Measurements from ENCODE around the gene DIP2B.
"Not testable (repeated sequence)": the region's sequence is repeated elsewhere in the genome, so short reads cannot be mapped to it uniquely, and the experiment has no call there.

The DIP2B gene

DNA sequence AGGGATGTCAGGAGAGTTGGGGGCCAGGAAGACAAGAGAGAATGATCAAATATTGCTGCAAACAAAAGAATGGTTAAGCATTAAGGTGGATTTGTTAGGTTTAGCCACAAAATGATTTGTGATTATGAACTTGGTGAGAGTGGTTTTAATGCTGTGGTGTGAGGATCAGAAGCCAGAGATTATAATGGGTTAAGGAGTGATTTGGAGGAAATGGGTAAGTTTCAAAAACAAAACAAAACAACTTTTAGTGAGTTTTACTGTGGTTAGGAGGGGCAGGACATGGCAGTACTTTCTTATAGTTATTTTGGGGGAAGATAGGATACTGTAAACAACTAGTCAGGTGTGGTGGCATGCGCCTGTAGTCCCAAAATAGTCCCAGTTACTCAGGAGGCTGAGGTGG is 24.0 kb downstream of the DIP2B start:
- Mint-ChIP-seq H3K27ac (peak overlapping the region; percentile 67), H3K4me3 (peak overlapping the region; percentile 16), H3K36me3 (peaks cover 17% of the 10 kb centered on the region), H3K27me3 (no peaks in the 10 kb centered on the region), H3K9me3 (no peaks in the 10 kb centered on the region), H3K4me1 (peaks cover 27% of the 10 kb centered on the region)
- no peak for ATAC-seq (ENCODE audit: low read depth)
- DNase-seq (ENCODE audit: low spot score in 2 of 2) = no peak

DNA sequence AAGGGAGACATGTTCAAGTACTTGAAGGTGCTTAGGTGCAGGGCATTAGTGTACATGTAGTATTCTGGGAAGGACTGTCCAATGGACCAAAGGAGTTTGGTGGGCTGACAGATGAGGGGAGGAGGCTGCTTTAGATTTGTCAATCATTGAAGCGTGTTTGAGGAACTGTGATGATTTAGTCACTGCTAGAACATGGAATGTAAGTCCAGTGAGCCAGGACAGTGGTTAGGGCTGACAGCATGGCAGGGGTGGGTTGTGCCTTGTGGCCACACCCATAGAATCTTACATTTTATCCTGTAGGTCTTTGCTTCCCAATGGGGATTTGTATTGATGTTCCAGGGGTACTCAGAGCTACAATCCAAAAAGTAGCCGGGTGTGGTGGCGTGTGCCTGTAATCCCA is 24.6 kb downstream of the DIP2B start:
- peak overlapping the region; percentile 67 for H3K27ac Mint-ChIP-seq
- H3K27me3 Mint-ChIP-seq = no peaks in the 10 kb centered on the region
- H3K4me3 Mint-ChIP-seq = no peak overlapping the region
- ATAC-seq (ENCODE audit: low read depth) (no peak), DNase-seq (ENCODE audit: low spot score in 2 of 2) (no peak)
- H3K4me1 Mint-ChIP-seq = peaks cover 23% of the 10 kb centered on the region
- peaks cover 13% of the 10 kb centered on the region for H3K36me3 Mint-ChIP-seq
- H3K9me3 Mint-ChIP-seq = no peaks in the 10 kb centered on the region

DNA sequence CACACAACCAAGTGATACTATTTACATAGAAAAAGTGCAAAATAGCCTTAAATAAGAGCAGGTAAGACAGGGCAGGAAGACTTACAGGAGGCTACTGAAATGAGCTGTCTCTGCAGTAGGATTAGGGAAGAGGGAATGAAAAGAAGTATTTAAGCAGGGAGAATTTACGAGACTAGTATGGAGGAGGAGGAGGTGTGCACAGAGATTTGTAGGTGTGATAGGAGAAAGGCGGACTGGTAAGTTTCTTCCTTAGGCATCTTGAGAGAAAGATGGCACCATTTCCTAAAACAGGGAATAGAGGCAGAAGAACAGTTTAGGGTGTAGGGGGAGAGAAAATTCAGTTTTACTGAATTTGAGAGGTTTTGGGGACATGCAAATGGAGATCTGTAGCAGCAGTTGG is 25.7 kb downstream of the DIP2B start:
- ATAC-seq (ENCODE audit: low read depth) = no peak
- Mint-ChIP-seq H3K36me3 (peaks cover 11% of the 10 kb centered on the region), H3K27me3 (no peaks in the 10 kb centered on the region)

DNA sequence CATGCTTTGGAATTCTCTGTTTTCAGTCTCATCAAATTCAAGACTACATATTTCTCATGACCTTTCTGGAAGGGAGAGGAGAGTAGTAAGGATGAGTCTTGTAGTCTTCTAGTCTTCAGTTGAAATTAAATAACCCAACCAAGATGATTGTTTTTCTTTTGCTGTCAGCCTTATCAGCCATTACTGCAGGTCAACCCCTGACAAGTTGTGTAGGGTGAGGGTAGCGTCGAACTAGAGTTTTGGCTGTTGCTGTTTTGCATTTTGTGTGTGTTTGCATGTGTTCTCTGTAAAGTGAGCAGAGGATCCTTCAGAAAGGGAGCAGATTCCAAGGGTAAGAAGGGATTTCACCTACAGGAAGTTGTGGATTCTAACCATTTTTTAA is 28.4 kb downstream of the DIP2B start:
- Mint-ChIP-seq H3K4me1 (peaks cover 22% of the 10 kb centered on the region), H3K36me3 (peaks cover 14% of the 10 kb centered on the region)
- no peak for ATAC-seq (ENCODE audit: low read depth)

More for the DNA sequence above, 25.7 kb downstream of the DIP2B start:
- H3K27ac Mint-ChIP-seq = no peak overlapping the region
- no peak overlapping the region for H3K4me3 Mint-ChIP-seq
- H3K9me3 Mint-ChIP-seq = no peaks in the 10 kb centered on the region
- peaks cover 19% of the 10 kb centered on the region for H3K4me1 Mint-ChIP-seq
- DNase-seq (ENCODE audit: low spot score in 2 of 2) = no peak

DNA sequence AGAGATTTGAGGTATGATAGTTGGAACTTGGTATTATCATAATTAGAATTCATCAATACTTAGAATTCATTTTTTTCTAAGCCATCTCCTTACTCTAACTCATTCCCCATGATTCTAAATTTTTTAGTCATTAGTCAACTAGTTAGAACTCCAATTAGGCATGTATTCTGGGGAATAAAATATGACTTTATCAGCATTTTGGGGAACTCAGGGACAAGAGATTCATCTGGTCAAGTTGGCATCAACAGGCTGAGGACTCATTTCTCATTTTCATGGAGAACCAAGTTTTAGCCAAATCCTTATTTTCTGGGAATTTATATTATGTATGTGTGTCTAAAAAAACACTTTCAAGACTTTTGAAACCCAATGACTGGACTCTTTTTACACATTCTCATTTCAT is 29.2 kb downstream of the DIP2B start:
- DNase-seq (ENCODE audit: low spot score in 2 of 2) (no peak), ATAC-seq (ENCODE audit: low read depth) (no peak)
- no peaks in the 10 kb centered on the region for H3K27me3 Mint-ChIP-seq
- H3K4me3 Mint-ChIP-seq = no peak overlapping the region
- no peak overlapping the region for H3K27ac Mint-ChIP-seq
- H3K4me1 Mint-ChIP-seq = peaks cover 18% of the 10 kb centered on the region
- no peaks in the 10 kb centered on the region for H3K9me3 Mint-ChIP-seq
- H3K36me3 Mint-ChIP-seq = peaks cover 10% of the 10 kb centered on the region

More for the DNA sequence above, 28.4 kb downstream of the DIP2B start:
- no peak overlapping the region for H3K4me3 Mint-ChIP-seq
- H3K27me3 Mint-ChIP-seq = no peaks in the 10 kb centered on the region
- DNase-seq (ENCODE audit: low spot score in 2 of 2) = no peak
- no peaks in the 10 kb centered on the region for H3K9me3 Mint-ChIP-seq
- no peak overlapping the region for H3K27ac Mint-ChIP-seq

DNA sequence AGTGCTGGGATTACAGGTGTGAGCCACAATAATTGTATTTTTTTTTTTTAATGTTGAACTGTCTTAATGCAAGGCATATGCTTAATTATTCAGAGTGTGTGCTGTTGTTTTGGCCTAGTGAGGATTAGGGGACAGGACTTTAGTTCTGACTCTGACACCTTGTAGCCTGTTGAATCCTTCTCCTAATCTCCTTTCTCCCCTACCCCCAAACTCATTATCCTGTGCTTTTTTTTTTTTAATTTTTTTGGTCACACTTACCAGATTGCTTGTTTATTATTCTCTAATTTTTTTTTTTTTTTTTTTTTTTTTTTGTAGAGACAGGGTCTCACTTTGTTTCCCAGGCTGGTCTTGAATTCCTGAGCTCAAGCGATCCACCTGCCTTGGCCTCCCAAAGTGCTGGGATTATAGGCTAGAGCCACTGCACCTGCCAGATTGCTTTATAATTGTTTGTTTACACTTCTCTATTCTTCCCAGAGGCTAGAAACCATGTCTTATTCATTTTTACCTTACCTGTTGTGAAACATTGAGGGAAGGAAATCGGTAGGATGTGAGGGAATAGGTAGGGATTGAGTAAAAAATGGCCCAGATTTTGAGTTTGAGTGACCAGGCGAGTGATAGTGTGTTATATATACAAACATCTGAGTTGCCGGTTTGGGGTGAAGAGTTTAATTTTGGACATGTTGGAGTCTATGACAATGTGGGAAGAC is 32.2 kb downstream of the DIP2B start:
- Mint-ChIP-seq H3K4me3 (peak overlapping the region; percentile 35), H3K27me3 (no peaks in the 10 kb centered on the region), H3K27ac (peak overlapping the region; percentile 58), H3K4me1 (peaks cover 17% of the 10 kb centered on the region), H3K36me3 (peaks cover 8% of the 10 kb centered on the region), H3K9me3 (no peaks in the 10 kb centered on the region)
- DNase-seq (ENCODE audit: low spot score in 2 of 2) (no peak), ATAC-seq (ENCODE audit: low read depth) (no peak)

DNA sequence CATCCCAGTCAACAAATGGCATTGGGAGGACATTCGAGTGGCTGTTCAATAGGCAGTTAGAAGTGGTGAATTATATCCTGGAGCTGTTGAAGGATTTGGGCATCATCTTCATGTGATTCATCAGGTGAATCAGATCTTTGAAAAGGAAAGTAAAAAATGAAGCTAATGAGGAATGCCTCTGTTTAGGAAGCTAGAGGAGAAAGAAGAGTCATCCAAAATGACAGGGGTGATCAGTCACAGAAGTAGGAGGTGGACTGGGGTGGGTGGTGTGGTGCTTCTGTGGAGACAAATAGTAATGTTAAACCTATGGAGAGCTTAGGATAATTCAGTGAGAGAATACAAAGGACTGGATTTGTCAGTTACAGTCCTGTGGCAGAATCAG is 32.7 kb downstream of the DIP2B start:
- peaks cover 8% of the 10 kb centered on the region for H3K36me3 Mint-ChIP-seq
- no peak for DNase-seq (ENCODE audit: low spot score in 2 of 2)
- peak overlapping the region; percentile 35 for H3K4me3 Mint-ChIP-seq
- H3K9me3 Mint-ChIP-seq = no peaks in the 10 kb centered on the region
- ATAC-seq (ENCODE audit: low read depth) = no peak
- peaks cover 19% of the 10 kb centered on the region for H3K4me1 Mint-ChIP-seq
- H3K27me3 Mint-ChIP-seq = no peaks in the 10 kb centered on the region
- H3K27ac Mint-ChIP-seq = peak overlapping the region; percentile 58

DNA sequence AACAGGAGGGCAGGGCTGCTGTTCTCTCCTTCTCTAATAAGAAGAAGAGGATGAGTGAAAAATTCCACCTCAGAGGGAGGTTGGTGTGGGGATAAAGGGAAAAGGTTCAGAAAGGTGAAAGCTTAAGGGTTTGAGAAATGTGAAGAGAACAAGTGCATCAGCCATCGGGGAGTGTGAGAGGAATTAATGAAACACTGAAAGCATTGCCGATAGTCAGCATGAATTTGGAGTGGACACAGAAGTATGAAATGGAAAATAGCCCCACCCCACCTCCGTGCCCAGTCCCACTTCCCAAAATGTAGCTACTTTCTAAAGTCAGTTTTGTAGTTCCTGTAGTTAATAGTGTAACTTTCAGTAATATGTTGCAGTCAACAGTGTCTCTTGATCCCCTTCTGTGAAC is 33.4 kb downstream of the DIP2B start:
- Mint-ChIP-seq H3K9me3 (no peaks in the 10 kb centered on the region), H3K4me3 (peak overlapping the region; percentile 33), H3K27ac (peak overlapping the region; percentile 58), H3K4me1 (peaks cover 20% of the 10 kb centered on the region), H3K36me3 (peaks cover 8% of the 10 kb centered on the region), H3K27me3 (no peaks in the 10 kb centered on the region)
- DNase-seq (ENCODE audit: low spot score in 2 of 2) = no peak
- no peak for ATAC-seq (ENCODE audit: low read depth)

DNA sequence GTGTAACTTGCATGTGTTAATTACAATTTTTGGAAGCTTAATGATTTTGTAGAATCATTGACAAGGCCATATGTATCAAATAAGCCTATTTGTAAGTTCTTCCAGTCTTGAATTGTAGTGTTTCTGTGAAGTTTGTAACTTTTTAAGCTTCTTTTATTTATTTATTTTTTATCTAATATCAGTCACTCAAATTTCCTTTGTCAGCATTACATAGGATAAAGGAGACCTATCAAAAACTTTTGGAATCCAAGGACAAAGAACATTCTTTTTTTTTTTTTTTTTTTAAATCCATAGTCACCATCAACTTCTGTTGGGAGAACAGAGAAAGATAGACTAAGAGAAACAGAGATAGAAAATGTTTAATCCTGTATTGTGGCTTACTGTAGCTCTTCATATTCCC is 36.4 kb downstream of the DIP2B start:
- Mint-ChIP-seq H3K27ac (peak overlapping the region; percentile 47), H3K4me3 (no peak overlapping the region), H3K36me3 (peaks cover 8% of the 10 kb centered on the region), H3K27me3 (no peaks in the 10 kb centered on the region), H3K4me1 (peaks cover 26% of the 10 kb centered on the region), H3K9me3 (no peaks in the 10 kb centered on the region)
- ATAC-seq (ENCODE audit: low read depth) = no peak
- no peak for DNase-seq (ENCODE audit: low spot score in 2 of 2)

DNA sequence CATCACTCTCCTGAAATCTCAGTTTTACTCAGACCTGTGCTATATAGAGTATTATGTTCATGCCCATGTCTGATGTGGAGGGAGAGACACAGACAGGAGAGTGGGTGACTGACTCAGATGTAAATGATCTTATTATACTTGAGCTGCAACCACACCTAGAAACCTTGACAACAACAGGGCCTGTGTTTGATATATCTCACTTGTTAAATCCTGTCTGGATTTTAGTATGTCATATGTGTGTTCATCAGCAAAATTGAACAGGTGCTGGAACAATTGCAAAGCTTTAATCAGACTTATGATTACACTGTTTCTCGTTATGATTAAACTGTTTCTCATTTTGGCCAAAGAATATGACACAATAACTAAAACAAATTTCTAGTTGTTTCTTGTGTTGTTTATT is 37.7 kb downstream of the DIP2B start:
- peaks cover 30% of the 10 kb centered on the region for H3K4me1 Mint-ChIP-seq
- no peak for DNase-seq (ENCODE audit: low spot score in 2 of 2)

DNA sequence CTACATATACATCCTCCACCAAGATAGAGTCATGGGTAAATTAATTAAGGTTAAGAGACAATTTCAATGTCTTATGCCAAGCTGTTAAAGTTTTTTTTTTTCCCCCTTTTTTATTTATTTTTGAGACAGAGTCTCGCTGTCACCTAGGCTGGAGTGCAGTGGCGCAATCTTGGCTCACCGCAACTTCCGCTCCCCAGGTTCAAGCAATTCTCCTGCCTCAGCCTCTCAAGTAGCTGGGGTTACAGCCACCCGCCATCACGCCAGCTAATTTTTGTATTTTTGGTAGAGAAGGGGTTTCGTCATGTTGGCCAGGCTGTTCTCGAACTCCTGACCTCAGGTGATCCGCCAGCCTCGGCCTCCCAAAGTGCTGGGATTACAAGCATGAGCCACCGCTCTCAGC is 38.4 kb downstream of the DIP2B start:
- H3K27ac Mint-ChIP-seq, H3K4me3 Mint-ChIP-seq: not testable (repeated sequence)

More for the DNA sequence above, 37.7 kb downstream of the DIP2B start:
- ATAC-seq (ENCODE audit: low read depth) = no peak
- no peak overlapping the region for H3K4me3 Mint-ChIP-seq
- H3K27ac Mint-ChIP-seq = no peak overlapping the region
- no peaks in the 10 kb centered on the region for H3K27me3 Mint-ChIP-seq
- peaks cover 3% of the 10 kb centered on the region for H3K36me3 Mint-ChIP-seq
- no peaks in the 10 kb centered on the region for H3K9me3 Mint-ChIP-seq

DNA sequence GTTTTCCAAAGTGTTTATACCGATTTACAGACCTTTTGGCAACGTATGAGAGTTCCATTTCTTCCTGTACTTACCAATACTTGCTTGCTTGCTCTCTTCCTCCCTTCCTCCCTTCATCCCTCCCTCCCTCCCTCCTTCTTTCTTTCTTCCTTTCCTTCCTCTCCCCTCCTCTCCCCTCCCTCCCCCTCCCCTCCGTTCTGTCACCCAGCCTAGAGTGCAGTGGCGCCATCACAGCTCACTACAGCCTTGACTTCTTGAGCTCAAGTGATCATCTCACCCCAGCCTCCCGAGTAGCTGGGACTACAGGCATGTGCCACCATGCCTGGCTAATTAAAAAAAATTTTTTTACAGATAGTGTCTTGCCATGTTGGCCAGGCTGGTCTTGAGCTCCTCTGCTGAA is 40.4 kb downstream of the DIP2B start:
- Mint-ChIP-seq H3K27ac (no peak overlapping the region), H3K36me3 (no peaks in the 10 kb centered on the region), H3K27me3 (no peaks in the 10 kb centered on the region), H3K9me3 (no peaks in the 10 kb centered on the region), H3K4me3 (no peak overlapping the region), H3K4me1 (peaks cover 17% of the 10 kb centered on the region)
- ATAC-seq (ENCODE audit: low read depth) (no peak), DNase-seq (ENCODE audit: low spot score in 2 of 2) (no peak)

More for the DNA sequence above, 38.4 kb downstream of the DIP2B start:
- H3K4me1 Mint-ChIP-seq = peaks cover 22% of the 10 kb centered on the region
- not testable (repeated sequence) for ATAC-seq (ENCODE audit: low read depth); H3K36me3 Mint-ChIP-seq; H3K9me3 Mint-ChIP-seq; DNase-seq (ENCODE audit: low spot score in 2 of 2); H3K27me3 Mint-ChIP-seq

DNA sequence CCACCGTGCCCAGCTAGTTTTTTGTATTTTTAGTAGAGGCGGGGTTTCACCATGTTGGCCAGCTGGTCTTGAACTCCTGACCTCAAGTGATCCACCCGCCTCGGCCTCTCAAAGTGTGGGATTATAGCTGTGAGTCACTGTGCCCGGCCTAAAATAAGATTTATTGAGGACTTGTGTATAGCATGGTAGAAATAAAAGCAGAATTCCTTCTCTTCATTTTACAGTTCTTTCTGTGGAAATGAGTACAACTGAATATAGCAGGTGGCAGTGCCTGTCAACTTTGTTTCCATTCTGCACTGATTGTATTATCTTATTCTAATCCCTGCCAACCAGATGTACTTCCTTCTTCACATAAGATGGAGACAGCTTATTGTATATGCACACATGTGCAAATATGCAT is 41.0 kb downstream of the DIP2B start:
- Mint-ChIP-seq H3K4me1 (peaks cover 17% of the 10 kb centered on the region), H3K27me3 (no peaks in the 10 kb centered on the region), H3K4me3 (no peak overlapping the region), H3K9me3 (no peaks in the 10 kb centered on the region), H3K36me3 (no peaks in the 10 kb centered on the region), H3K27ac (no peak overlapping the region)
- no peak for DNase-seq (ENCODE audit: low spot score in 2 of 2)
- ATAC-seq (ENCODE audit: low read depth) = no peak

DNA sequence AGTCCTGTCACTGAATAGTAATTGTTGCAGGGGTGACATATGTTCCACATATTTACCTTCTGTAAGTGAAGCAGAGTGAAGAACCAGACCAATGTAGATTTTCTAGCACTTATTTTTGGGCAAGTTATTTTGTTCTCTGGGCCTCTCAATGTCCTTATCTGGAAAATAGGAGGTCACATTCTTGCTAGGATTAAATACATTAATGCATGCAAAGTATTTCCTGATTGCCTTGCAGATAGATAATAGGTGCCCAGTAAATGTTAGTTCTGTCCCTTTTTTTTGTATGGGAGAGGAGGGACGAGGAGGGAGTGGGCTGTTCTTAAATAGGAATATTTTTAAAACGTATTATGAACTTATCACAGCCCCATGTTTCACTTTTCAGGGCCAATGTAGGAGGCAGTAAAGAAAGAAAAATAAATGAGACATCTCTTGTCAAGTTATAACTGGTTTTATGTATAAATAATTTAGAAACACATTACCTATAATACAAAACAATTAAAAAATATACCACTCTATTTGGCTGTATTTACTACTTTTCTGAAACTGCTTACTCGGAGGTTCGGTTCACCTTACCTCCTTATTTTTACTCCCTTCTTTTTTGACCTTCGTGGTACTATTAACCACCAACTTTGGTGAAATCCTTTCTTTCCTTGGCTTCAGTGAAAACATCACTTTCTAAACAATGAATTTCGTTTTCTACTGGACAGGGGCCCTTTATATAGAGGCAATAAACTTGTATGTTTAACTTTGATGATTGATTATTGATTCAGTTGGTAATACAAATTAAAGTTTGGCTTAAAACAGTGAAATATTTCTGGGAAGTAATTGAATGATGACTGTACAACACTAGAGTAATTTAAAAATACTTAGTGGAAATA is 41.9 kb downstream of the DIP2B start:
- no peak for DNase-seq (ENCODE audit: low spot score in 2 of 2)
- Mint-ChIP-seq H3K27ac (no peak overlapping the region), H3K4me1 (peaks cover 19% of the 10 kb centered on the region), H3K36me3 (peaks cover 3% of the 10 kb centered on the region), H3K4me3 (no peak overlapping the region), H3K9me3 (no peaks in the 10 kb centered on the region), H3K27me3 (no peaks in the 10 kb centered on the region)
- no peak for ATAC-seq (ENCODE audit: low read depth)
